Measurements from ENCODE around the gene RFK.
"Not testable (repeated sequence)": the region's sequence is repeated elsewhere in the genome, so short reads cannot be mapped to it uniquely, and the experiment has no call there.

RFK gene

GRCh38 chr9:76370396-76371023 is 23.7 kb downstream of the RFK start:
- no peak for DNase-seq (ENCODE audit: low read depth, low spot score)

DNA sequence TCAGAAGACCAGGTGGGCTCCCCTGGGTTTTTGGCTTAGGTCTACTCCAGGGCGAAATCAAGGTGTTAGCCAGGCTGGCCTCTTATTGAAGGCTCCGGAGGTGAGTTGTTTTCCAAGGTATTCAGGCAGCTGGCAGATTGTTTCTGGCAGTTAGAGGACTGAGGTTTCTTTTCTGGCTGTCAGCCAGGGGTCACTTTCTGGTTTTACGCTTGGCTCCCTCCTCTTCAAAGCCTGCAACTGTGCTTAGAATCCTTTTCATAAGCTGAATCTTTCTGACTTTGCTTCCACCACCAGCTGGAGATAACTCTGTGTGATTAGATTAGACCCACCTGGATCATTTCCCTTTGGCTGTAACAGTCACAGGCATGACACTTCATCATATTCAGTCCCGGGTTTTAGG is 24.6 kb downstream of the RFK start:
- no peak for DNase-seq (ENCODE audit: low read depth, low spot score)
- no peaks in the 10 kb centered on the region for H3K9me3 ChIP-seq (ENCODE audit: low read depth, low read length)
- H3K36me3 ChIP-seq (ENCODE audit: insufficient read depth, low read length): no peaks in the 10 kb centered on the region
- TF ChIP-seq POLR2AphosphoS5 (IDR thresholded peaks at IDR 0.05; ENCODE audit: borderline replicate concordance, low read depth, low read length) (no peak), EZH2 (IDR thresholded peaks at IDR 0.05) (no peak), FOXP2 (optimal IDR thresholded peaks at IDR 0.05; ENCODE audit: control extremely low read depth, extremely low read length, insufficient read depth) (no peak)
- no peak overlapping the region for H3K4me3 ChIP-seq
- H3K9ac ChIP-seq (ENCODE audit: insufficient read length): no peak overlapping the region
- no peak overlapping the region for H3K27ac ChIP-seq

More at GRCh38 chr9:76370396-76371023, 23.7 kb downstream of the RFK start:
- no peak overlapping the region for H3K4me3 ChIP-seq
- no peaks in the 10 kb centered on the region for H3K9me3 ChIP-seq (ENCODE audit: low read depth, low read length)
- TF ChIP-seq EZH2 (IDR thresholded peaks at IDR 0.05): no peak
- no peak for TF ChIP-seq POLR2AphosphoS5 (IDR thresholded peaks at IDR 0.05; ENCODE audit: borderline replicate concordance, low read depth, low read length)
- no peak for TF ChIP-seq FOXP2 (optimal IDR thresholded peaks at IDR 0.05; ENCODE audit: control extremely low read depth, extremely low read length, insufficient read depth)
- no peak overlapping the region for H3K27ac ChIP-seq
- H3K36me3 ChIP-seq (ENCODE audit: insufficient read depth, low read length): no peaks in the 10 kb centered on the region
- no peak overlapping the region for H3K9ac ChIP-seq (ENCODE audit: insufficient read length)

GRCh38 chr9:76366275-76366674 is 28.0 kb downstream of the RFK start:
- no peaks in the 10 kb centered on the region for H3K9me3 ChIP-seq (ENCODE audit: low read depth, low read length)
- H3K9ac ChIP-seq (ENCODE audit: insufficient read length): no peak overlapping the region
- no peak for TF ChIP-seq FOXP2 (optimal IDR thresholded peaks at IDR 0.05; ENCODE audit: control extremely low read depth, extremely low read length, insufficient read depth)
- no peak for TF ChIP-seq EZH2 (IDR thresholded peaks at IDR 0.05)
- no peak for TF ChIP-seq POLR2AphosphoS5 (IDR thresholded peaks at IDR 0.05; ENCODE audit: borderline replicate concordance, low read depth, low read length)
- H3K36me3 ChIP-seq (ENCODE audit: insufficient read depth, low read length): no peaks in the 10 kb centered on the region
- no peak overlapping the region for H3K27ac ChIP-seq
- no peak overlapping the region for H3K4me3 ChIP-seq
- DNase-seq (ENCODE audit: low read depth, low spot score): no peak

GRCh38 chr9:76365028-76365427 is 29.2 kb downstream of the RFK start:
- DNase-seq (ENCODE audit: low read depth, low spot score): no peak
- no peak overlapping the region for H3K9ac ChIP-seq (ENCODE audit: insufficient read length)
- no peaks in the 10 kb centered on the region for H3K36me3 ChIP-seq (ENCODE audit: insufficient read depth, low read length)
- no peak overlapping the region for H3K27ac ChIP-seq
- no peak overlapping the region for H3K4me3 ChIP-seq
- TF ChIP-seq POLR2AphosphoS5 (IDR thresholded peaks at IDR 0.05; ENCODE audit: borderline replicate concordance, low read depth, low read length) (no peak), EZH2 (IDR thresholded peaks at IDR 0.05) (no peak), FOXP2 (optimal IDR thresholded peaks at IDR 0.05; ENCODE audit: control extremely low read depth, extremely low read length, insufficient read depth) (no peak)
- H3K9me3 ChIP-seq (ENCODE audit: low read depth, low read length): no peaks in the 10 kb centered on the region

- TF ChIP-seq EZH2 (IDR thresholded peaks at IDR 0.05) (no peak), FOXP2 (optimal IDR thresholded peaks at IDR 0.05; ENCODE audit: control extremely low read depth, extremely low read length, insufficient read depth) (no peak), POLR2AphosphoS5 (IDR thresholded peaks at IDR 0.05; ENCODE audit: borderline replicate concordance, low read depth, low read length) (no peak)
These were observed 31.2 kb downstream of the RFK start for GRCh38 chr9:76363032-76363395.

GRCh38 chr9:76362332-76363031 is 31.7 kb downstream of the RFK start:
- not testable (repeated sequence) for DNase-seq (ENCODE audit: low read depth, low spot score); H3K36me3 ChIP-seq (ENCODE audit: insufficient read depth, low read length); H3K4me3 ChIP-seq; H3K27ac ChIP-seq; H3K9ac ChIP-seq (ENCODE audit: insufficient read length); H3K9me3 ChIP-seq (ENCODE audit: low read depth, low read length)

More at GRCh38 chr9:76363032-76363395, 31.2 kb downstream of the RFK start:
- no peak overlapping the region for H3K27ac ChIP-seq
- no peaks in the 10 kb centered on the region for H3K9me3 ChIP-seq (ENCODE audit: low read depth, low read length)
- H3K4me3 ChIP-seq: no peak overlapping the region
- H3K36me3 ChIP-seq (ENCODE audit: insufficient read depth, low read length): no peaks in the 10 kb centered on the region
- DNase-seq (ENCODE audit: low read depth, low spot score): no peak
- H3K9ac ChIP-seq (ENCODE audit: insufficient read length): no peak overlapping the region

- no peak for DNase-seq (ENCODE audit: low read depth, low spot score)
- no peak for TF ChIP-seq EZH2 (IDR thresholded peaks at IDR 0.05)
- no peak for TF ChIP-seq FOXP2 (optimal IDR thresholded peaks at IDR 0.05; ENCODE audit: control extremely low read depth, extremely low read length, insufficient read depth)
- no peak for TF ChIP-seq POLR2AphosphoS5 (IDR thresholded peaks at IDR 0.05; ENCODE audit: borderline replicate concordance, low read depth, low read length)
- H3K4me3 ChIP-seq: no peak overlapping the region
These were observed 34.5 kb downstream of the RFK start for GRCh38 chr9:76359766-76360165.

DNA sequence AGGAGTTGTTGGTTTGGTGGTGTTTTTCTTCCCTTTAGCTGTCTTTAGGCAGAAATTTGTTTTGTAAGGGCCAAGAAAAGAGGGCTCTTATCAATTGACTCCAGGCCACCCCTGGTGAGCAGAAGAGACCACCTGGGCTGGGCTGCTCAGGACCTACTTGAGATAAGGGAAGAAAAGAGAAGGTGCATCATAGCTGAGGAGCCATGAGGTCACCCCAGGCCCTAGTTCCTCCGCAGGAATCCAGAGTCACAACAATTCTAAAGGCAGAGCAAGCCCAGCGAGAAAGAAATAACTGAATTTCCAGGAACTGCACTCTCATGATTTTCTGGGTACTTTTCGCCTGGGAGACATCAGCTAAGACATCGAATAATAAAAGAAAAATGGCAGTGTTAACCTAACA is 34.9 kb downstream of the RFK start:
- Histone ChIP-seq H3K36me3 (ENCODE audit: insufficient read depth, low read length) (no peaks in the 10 kb centered on the region), H3K27ac (no peak overlapping the region), H3K9me3 (ENCODE audit: low read depth, low read length) (no peaks in the 10 kb centered on the region), H3K9ac (ENCODE audit: insufficient read length) (no peak overlapping the region), H3K4me3 (no peak overlapping the region)
- no peak for DNase-seq (ENCODE audit: low read depth, low spot score)
- no peak for TF ChIP-seq EZH2 (IDR thresholded peaks at IDR 0.05)
- no peak for TF ChIP-seq FOXP2 (optimal IDR thresholded peaks at IDR 0.05; ENCODE audit: control extremely low read depth, extremely low read length, insufficient read depth)
- no peak for TF ChIP-seq POLR2AphosphoS5 (IDR thresholded peaks at IDR 0.05; ENCODE audit: borderline replicate concordance, low read depth, low read length)

More at GRCh38 chr9:76359766-76360165, 34.5 kb downstream of the RFK start:
- H3K27ac ChIP-seq: no peak overlapping the region
- no peak overlapping the region for H3K9ac ChIP-seq (ENCODE audit: insufficient read length)
- H3K36me3 ChIP-seq (ENCODE audit: insufficient read depth, low read length): no peaks in the 10 kb centered on the region
- no peaks in the 10 kb centered on the region for H3K9me3 ChIP-seq (ENCODE audit: low read depth, low read length)

Measured in SK-N-MC (cell line).